Measurements from ENCODE around the gene TIMM22.

- TF ChIP-seq CTCF (IDR thresholded peaks at IDR 0.05) (no peak), POLR2A (IDR thresholded peaks at IDR 0.05) (no peak)
These were observed 15.1 kb downstream of the TIMM22 start for GRCh38 chr17:1011760-1012735.

Data from adrenal gland (tissue), 5 donors.